IPS-11a (cell line): ENCODE data around the gene ZNF189.

ENCODE experiments used
- H3K4me3 ChIP-seq: one replicate; pipeline ENCODE4 v1.5.1; 2013; ENCODE audit warnings: low read depth, low read length, control low read depth

The ZNF189 gene

GRCh38 chr9:101448680-101449070, 50.0 kb downstream of the ZNF189 start:
- H3K4me3 ChIP-seq, result no peak overlapping the region

GRCh38 chr9:101449071-101449721, 50.5 kb downstream of the ZNF189 start:
- H3K4me3 ChIP-seq, result peak overlapping the region; percentile 38

GRCh38 chr9:101450931-101451330, 52.3 kb downstream of the ZNF189 start:
- H3K4me3 ChIP-seq, result no peak overlapping the region

GRCh38 chr9:101451498-101451897, 52.8 kb downstream of the ZNF189 start:
- no peak overlapping the region for H3K4me3 ChIP-seq

- no peak overlapping the region for H3K4me3 ChIP-seq
Observed at GRCh38 chr9:101453776-101454570, 55.3 kb downstream of the ZNF189 start.

GRCh38 chr9:101455656-101456240, 57.1 kb downstream of the ZNF189 start:
- H3K4me3 ChIP-seq, result no peak overlapping the region

- no peak overlapping the region for H3K4me3 ChIP-seq
Observed at GRCh38 chr9:101457003-101457402, 58.4 kb downstream of the ZNF189 start.

GRCh38 chr9:101458963-101459631, 60.4 kb downstream of the ZNF189 start:
- no peak overlapping the region for H3K4me3 ChIP-seq
